Stomach (tissue), 4 donors: ENCODE data around the gene ZC3H6.

Source experiments
- EP300 ChIP-seq: sonication (generic); formaldehyde crosslinking; IDR thresholded peaks from one replicate; pipeline ENCODE4 v1.6.1; 2017; ENCODE audit warnings: antibody characterized with exemption
- POLR2A ChIP-seq, 4 donors: fragments of 450-650 bp; IDR thresholded peaks; one replicate each; pipeline ENCODE4 v1.6.1; 2016; ENCODE audit warnings: antibody characterized with exemption in 4 of 4, control low read depth in 2 of 4, mild to moderate bottlenecking in 1 of 4, moderate library complexity in 1 of 4
- POLR2AphosphoS5 ChIP-seq, 3 donors: sonication (generic); formaldehyde crosslinking; IDR thresholded peaks; one replicate each; pipeline ENCODE4 v1.6.1; 2016; ENCODE audit warnings: antibody characterized with exemption in 3 of 3
- TF ChIP-seq, protein P1 (sequence below), 7 experiments: fragments of 450-650 bp in 4 of 7; fragments of 200-600 bp in 3 of 7; sonication (generic) in 3 of 7; IDR thresholded peaks; one replicate each; pipeline ENCODE4 v1.5.1; 2016 to 2019; ENCODE audit warnings: antibody characterized with exemption in 7 of 7, control low read depth in 2 of 7, mild to moderate bottlenecking in 1 of 7

DNA sequence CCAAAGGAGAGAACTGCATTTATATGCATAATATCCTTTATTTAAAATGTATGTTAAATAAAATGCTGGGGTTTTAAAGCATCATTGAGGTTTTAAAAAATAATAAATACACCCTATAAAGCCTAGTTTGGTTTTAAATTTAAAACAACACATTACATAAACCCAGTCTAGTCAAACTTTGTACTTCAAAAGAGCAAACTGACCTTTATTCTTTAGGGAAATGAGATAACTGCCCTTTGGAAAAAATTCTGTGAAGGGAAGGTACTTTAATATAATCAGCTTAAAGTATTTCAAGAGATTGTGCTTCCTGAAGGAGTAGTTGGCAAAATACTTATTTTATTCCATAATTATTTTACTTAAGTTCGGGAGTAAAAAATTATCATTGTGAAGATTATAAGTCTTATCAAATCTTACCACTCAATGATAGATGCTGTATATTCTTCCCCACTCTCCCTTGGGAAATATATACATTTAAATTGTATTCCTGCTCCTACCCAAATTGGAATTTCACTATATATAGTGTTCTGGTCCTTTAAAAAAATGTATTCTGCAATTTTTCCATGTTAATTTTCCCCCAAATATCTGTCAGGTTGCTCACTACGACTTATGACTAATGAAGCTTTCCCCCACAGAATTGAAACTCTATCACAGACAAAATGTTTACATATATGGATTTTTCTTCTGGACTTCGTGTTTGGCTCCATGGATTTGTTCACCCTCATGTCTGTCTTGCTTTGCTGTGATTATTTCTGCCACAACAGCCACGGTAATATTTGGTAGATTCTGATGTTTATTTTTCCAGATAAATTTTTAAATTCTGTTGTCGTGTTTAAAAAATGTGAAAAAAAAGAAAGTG is 42.1 kb downstream of the ZC3H6 start:
- TF ChIP-seq POLR2AphosphoS5 (IDR thresholded peaks at IDR 0.05) (no peak), POLR2A (IDR thresholded peaks at IDR 0.05) (no peak), EP300 (no peak)
- TF ChIP-seq, protein P1, sequence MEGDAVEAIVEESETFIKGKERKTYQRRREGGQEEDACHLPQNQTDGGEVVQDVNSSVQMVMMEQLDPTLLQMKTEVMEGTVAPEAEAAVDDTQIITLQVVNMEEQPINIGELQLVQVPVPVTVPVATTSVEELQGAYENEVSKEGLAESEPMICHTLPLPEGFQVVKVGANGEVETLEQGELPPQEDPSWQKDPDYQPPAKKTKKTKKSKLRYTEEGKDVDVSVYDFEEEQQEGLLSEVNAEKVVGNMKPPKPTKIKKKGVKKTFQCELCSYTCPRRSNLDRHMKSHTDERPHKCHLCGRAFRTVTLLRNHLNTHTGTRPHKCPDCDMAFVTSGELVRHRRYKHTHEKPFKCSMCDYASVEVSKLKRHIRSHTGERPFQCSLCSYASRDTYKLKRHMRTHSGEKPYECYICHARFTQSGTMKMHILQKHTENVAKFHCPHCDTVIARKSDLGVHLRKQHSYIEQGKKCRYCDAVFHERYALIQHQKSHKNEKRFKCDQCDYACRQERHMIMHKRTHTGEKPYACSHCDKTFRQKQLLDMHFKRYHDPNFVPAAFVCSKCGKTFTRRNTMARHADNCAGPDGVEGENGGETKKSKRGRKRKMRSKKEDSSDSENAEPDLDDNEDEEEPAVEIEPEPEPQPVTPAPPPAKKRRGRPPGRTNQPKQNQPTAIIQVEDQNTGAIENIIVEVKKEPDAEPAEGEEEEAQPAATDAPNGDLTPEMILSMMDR (IDR thresholded peaks at IDR 0.05), result no peak
